ENCODE measurements around the gene ERGIC1. TPM values are rescaled to one million over a fixed set of nuclear protein-coding genes. Genes with fewer than 3 reads are reported as not detected.

ERGIC1 gene
- polyA plus RNA-seq, 1 donor from 2014 or later = 59.1 TPM

DNA sequence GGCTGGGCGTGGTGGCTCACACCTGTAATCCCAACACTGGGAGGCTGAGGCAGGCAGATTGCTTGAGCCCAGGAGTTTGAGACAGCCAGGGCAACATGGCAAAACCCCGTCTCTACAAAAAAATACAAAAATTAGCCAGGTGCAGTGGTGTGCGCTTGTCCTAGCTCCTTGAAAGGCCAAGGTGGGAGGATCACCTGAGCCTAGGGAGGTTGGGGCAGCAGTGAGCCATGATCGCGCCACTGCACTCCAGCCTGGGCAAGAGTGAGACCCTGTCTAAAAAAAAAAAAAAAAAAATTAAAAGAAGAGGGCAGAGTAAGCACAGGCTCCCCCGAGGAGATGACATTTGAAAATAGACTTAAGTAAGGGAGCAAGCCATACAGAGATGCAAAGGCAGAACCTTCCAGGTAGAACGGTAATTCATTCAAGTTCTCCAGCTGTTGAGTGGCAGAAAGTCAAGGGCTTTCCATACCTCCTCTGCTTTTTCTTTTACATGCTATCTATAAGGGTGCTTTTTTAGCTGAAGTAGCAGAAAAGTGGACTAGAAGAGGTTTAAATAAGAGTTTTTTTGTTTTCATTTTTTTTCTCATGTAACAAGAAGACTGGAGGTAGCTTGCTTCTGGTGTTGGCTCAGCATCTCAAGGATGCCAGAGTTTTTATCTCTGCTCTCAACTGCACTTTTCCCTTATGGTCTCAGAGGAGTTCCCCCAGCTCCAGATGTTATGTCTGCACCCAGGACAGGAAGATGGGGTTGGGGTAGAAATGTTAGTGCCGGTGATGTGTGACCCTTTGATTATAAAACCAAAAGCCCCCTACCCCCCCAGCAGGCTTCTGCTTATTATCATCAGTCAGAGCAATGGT, 40.8 kb downstream of the ERGIC1 start:
- Histone ChIP-seq H2AFZ (ENCODE audit: low read depth, low read length) (no peak overlapping the region), H3K36me3 (ENCODE audit: insufficient read depth, low read length) (no peaks in the 10 kb centered on the region), H3K27ac (ENCODE audit: low read length) (no peak overlapping the region), H4K20me1 (ENCODE audit: insufficient read depth) (no peaks in the 10 kb centered on the region), H3K4me2 (ENCODE audit: low read length) (no peak overlapping the region), H3K4me3 (ENCODE audit: low read length) (no peak overlapping the region), H3K27me3 (ENCODE audit: insufficient read depth, low read depth, low read length) (no peaks in the 10 kb centered on the region), H3K9me3 (ENCODE audit: low read length) (no peaks in the 10 kb centered on the region), H3K79me2 (replicated peaks; ENCODE audit: insufficient read depth, low read length) (no peaks in the 10 kb centered on the region), H3F3A (ENCODE audit: insufficient read depth, low read length, poor library complexity, severe bottlenecking) (no peaks in the 10 kb centered on the region), H3K9ac (ENCODE audit: low read length) (no peak overlapping the region), H3K9me2 (ENCODE audit: insufficient read depth, low read length) (no peaks in the 10 kb centered on the region)
- TF ChIP-seq EZH2 (IDR thresholded peaks at IDR 0.05; ENCODE audit: borderline replicate concordance, insufficient read depth, low read length, poor library complexity, severe bottlenecking) (no peak), MXI1 (conservative IDR thresholded peaks at IDR 0.05; ENCODE audit: poor library complexity, severe bottlenecking) (no peak), TAF1 (IDR thresholded peaks at IDR 0.05; ENCODE audit: low read depth) (no peak), POLR2AphosphoS5 (IDR thresholded peaks at IDR 0.05) (no peak), EP300 (conservative IDR thresholded peaks at IDR 0.05; ENCODE audit: poor library complexity, severe bottlenecking) (no peak), RAD21 (conservative IDR thresholded peaks at IDR 0.05) (no peak)
- TF ChIP-seq, protein P1, sequence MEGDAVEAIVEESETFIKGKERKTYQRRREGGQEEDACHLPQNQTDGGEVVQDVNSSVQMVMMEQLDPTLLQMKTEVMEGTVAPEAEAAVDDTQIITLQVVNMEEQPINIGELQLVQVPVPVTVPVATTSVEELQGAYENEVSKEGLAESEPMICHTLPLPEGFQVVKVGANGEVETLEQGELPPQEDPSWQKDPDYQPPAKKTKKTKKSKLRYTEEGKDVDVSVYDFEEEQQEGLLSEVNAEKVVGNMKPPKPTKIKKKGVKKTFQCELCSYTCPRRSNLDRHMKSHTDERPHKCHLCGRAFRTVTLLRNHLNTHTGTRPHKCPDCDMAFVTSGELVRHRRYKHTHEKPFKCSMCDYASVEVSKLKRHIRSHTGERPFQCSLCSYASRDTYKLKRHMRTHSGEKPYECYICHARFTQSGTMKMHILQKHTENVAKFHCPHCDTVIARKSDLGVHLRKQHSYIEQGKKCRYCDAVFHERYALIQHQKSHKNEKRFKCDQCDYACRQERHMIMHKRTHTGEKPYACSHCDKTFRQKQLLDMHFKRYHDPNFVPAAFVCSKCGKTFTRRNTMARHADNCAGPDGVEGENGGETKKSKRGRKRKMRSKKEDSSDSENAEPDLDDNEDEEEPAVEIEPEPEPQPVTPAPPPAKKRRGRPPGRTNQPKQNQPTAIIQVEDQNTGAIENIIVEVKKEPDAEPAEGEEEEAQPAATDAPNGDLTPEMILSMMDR (IDR thresholded peaks at IDR 0.05; ENCODE audit: poor library complexity, severe bottlenecking) = no peak
- TF ChIP-seq, protein P2, sequence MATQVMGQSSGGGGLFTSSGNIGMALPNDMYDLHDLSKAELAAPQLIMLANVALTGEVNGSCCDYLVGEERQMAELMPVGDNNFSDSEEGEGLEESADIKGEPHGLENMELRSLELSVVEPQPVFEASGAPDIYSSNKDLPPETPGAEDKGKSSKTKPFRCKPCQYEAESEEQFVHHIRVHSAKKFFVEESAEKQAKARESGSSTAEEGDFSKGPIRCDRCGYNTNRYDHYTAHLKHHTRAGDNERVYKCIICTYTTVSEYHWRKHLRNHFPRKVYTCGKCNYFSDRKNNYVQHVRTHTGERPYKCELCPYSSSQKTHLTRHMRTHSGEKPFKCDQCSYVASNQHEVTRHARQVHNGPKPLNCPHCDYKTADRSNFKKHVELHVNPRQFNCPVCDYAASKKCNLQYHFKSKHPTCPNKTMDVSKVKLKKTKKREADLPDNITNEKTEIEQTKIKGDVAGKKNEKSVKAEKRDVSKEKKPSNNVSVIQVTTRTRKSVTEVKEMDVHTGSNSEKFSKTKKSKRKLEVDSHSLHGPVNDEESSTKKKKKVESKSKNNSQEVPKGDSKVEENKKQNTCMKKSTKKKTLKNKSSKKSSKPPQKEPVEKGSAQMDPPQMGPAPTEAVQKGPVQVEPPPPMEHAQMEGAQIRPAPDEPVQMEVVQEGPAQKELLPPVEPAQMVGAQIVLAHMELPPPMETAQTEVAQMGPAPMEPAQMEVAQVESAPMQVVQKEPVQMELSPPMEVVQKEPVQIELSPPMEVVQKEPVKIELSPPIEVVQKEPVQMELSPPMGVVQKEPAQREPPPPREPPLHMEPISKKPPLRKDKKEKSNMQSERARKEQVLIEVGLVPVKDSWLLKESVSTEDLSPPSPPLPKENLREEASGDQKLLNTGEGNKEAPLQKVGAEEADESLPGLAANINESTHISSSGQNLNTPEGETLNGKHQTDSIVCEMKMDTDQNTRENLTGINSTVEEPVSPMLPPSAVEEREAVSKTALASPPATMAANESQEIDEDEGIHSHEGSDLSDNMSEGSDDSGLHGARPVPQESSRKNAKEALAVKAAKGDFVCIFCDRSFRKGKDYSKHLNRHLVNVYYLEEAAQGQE (IDR thresholded peaks at IDR 0.05; ENCODE audit: borderline replicate concordance) = no peak

DNA sequence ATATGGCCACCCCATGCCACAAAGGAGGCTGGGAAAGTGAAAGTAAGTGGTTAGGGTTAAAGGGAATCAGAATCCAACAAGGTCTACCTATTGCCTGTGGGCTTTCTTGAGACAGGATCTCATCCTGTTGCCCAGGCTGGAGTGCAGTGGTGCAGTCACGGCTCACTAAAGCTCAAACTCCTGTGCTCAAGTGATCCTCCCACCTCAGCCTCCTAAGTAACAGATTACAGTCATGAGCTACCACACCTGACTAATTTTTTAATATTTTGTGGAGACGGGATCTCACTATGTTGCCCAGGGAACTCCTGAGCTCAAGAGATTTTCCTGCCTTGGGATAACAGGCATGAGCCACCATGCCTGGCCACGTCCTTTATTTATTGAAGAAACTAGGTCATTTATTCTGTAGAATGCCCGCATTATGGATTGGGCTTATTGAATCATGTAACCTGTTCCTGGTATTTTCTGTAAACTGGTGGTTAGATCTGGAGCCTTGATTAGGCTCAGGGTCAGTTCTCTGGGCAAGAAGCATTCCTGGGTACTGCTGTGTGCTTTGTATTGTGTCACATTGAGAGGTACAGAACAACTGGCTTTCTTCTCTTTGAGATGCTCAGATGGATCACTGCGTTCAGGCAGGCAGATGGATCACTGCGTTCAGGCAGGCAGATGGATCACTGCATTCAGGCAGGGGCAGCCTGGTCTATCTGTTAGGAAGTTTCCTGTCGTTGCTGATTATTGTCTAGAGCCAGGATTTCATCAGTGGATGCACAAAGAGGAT, 41.6 kb downstream of the ERGIC1 start:
- Histone ChIP-seq H3F3A (ENCODE audit: insufficient read depth, low read length, poor library complexity, severe bottlenecking) (no peaks in the 10 kb centered on the region), H3K9me2 (ENCODE audit: insufficient read depth, low read length) (no peaks in the 10 kb centered on the region), H3K27me3 (ENCODE audit: insufficient read depth, low read depth, low read length) (no peaks in the 10 kb centered on the region), H2AFZ (ENCODE audit: low read depth, low read length) (no peak overlapping the region), H3K36me3 (ENCODE audit: insufficient read depth, low read length) (no peaks in the 10 kb centered on the region), H3K4me3 (ENCODE audit: low read length) (no peak overlapping the region), H3K9me3 (ENCODE audit: low read length) (no peaks in the 10 kb centered on the region), H3K27ac (ENCODE audit: low read length) (no peak overlapping the region), H3K9ac (ENCODE audit: low read length) (no peak overlapping the region), H3K4me2 (ENCODE audit: low read length) (no peak overlapping the region), H3K79me2 (replicated peaks; ENCODE audit: insufficient read depth, low read length) (no peaks in the 10 kb centered on the region), H4K20me1 (ENCODE audit: insufficient read depth) (no peaks in the 10 kb centered on the region)
- TF ChIP-seq TAF1 (IDR thresholded peaks at IDR 0.05; ENCODE audit: low read depth) (no peak), RAD21 (conservative IDR thresholded peaks at IDR 0.05) (no peak), POLR2AphosphoS5 (IDR thresholded peaks at IDR 0.05) (no peak), SMC3 (conservative IDR thresholded peaks at IDR 0.05; ENCODE audit: poor library complexity) (no peak), MXI1 (conservative IDR thresholded peaks at IDR 0.05; ENCODE audit: poor library complexity, severe bottlenecking) (no peak), EP300 (conservative IDR thresholded peaks at IDR 0.05; ENCODE audit: poor library complexity, severe bottlenecking) (no peak), EZH2 (IDR thresholded peaks at IDR 0.05; ENCODE audit: borderline replicate concordance, insufficient read depth, low read length, poor library complexity, severe bottlenecking) (no peak)
- TF ChIP-seq, protein P1 (IDR thresholded peaks at IDR 0.05; ENCODE audit: poor library complexity, severe bottlenecking) = no peak
